Right lobe of liver (tissue), 4 donors: ENCODE measurements around the gene APOL6.

Source experiments
- CTCF ChIP-seq, 4 donors: fragments of 200-600 bp in 3 of 4; fragments of 450-650 bp in 1 of 4; IDR thresholded peaks; one replicate each; pipeline versions ENCODE4 v1.5.1 to v1.8.0; 2016 to 2022; ENCODE audit warnings: antibody characterized with exemption in 4 of 4, mild to moderate bottlenecking in 2 of 4
- POLR2A ChIP-seq: fragments of 450-650 bp; IDR thresholded peaks from one replicate; pipeline ENCODE4 v1.6.1; 2017; ENCODE audit warnings: antibody characterized with exemption, mild to moderate bottlenecking
- donor health status: DM: no; HTN: no; CAD: no.
- donor health status: DM: no; HTN: no; CAD: no.
- donor health status: DM: no; HTN: yes; CAD: no.

GRCh38 chr22:35708917-35709316 lies 60.7 kb downstream of the APOL6 start:
- TF ChIP-seq POLR2A: no peak
- TF ChIP-seq CTCF (IDR thresholded peaks at IDR 0.05): no peak
